Measurements from ENCODE around the gene ELF1.

GRCh38 chr13:40920826-40921225, 98.3 kb downstream of the ELF1 start:
- TF ChIP-seq CTCF (IDR thresholded peaks at IDR 0.05; ENCODE audit: insufficient read depth, low read length, poor library complexity, severe bottlenecking), result no peak
- TF ChIP-seq EZH2phosphoT487 (conservative IDR thresholded peaks at IDR 0.05; ENCODE audit: low read length), result no peak

All from SU-DHL-6 (cell line).